ENCODE measurements around the gene SAYSD1. TPM values are rescaled to one million over a fixed set of nuclear protein-coding genes. Genes with fewer than 3 reads are reported as not detected.

Gene SAYSD1
- total RNA-seq, 2 donors from 2014 or later, result 12.9 to 15.5 TPM

- Histone ChIP-seq H3K9me3 (no peaks in the 10 kb centered on the region), H3K4me1 (no peaks in the 10 kb centered on the region), H3K4me3 (no peak overlapping the region), H3K9ac (ENCODE audit: low read depth in 2 of 2, low read length in 2 of 2) (no peak overlapping the region), H3K27me3 (no peaks in the 10 kb centered on the region), H3K27ac (no peak overlapping the region), H3K36me3 (no peaks in the 10 kb centered on the region)
- no peak for DNase-seq
- TF ChIP-seq CTCF (IDR thresholded peaks at IDR 0.05), result no peak
- intact Hi-C loops (cut with DNase I), result no loop called here
Observed at GRCh38 chr6:39090036-39090435, 24.9 kb downstream of the SAYSD1 start.

- no peak for DNase-seq
- TF ChIP-seq CTCF (IDR thresholded peaks at IDR 0.05), result no peak
- Histone ChIP-seq H3K4me1 (no peaks in the 10 kb centered on the region), H3K36me3 (no peaks in the 10 kb centered on the region), H3K27me3 (no peaks in the 10 kb centered on the region), H3K9me3 (no peaks in the 10 kb centered on the region), H3K27ac (no peak overlapping the region), H3K4me3 (no peak overlapping the region), H3K9ac (ENCODE audit: low read depth in 2 of 2, low read length in 2 of 2) (no peak overlapping the region)
- intact Hi-C loops (cut with DNase I), result no loop called here
Observed at GRCh38 chr6:39088331-39088730, 26.7 kb downstream of the SAYSD1 start.

- no peak for TF ChIP-seq CTCF (IDR thresholded peaks at IDR 0.05)
- Histone ChIP-seq H3K27me3 (no peaks in the 10 kb centered on the region), H3K9me3 (no peaks in the 10 kb centered on the region), H3K36me3 (no peaks in the 10 kb centered on the region), H3K4me3 (no peak overlapping the region), H3K4me1 (no peaks in the 10 kb centered on the region), H3K27ac (no peak overlapping the region), H3K9ac (ENCODE audit: low read depth in 2 of 2, low read length in 2 of 2) (no peak overlapping the region)
- no peak for DNase-seq
- intact Hi-C loops (cut with DNase I), result no loop called here
Observed at GRCh38 chr6:39087197-39087596, 27.8 kb downstream of the SAYSD1 start.

DNA sequence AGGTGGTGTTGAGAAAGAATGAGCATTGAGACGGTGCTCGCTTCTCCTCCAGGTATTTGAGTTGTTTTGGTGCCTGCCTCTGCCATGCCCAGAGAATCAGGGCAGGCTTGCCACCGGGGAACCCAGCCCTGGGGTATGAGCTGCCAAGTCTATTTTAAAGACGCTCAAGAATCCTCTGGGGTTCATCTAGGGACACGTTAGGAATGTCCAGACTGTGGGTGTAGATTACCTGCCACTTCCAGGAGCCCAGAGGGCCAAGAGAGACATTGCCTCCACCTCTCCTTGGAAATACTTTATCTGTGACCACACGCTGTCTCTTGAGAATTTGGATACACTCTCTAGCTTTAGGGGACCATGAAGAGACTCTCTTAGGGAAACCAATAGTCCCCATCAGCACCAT is 28.3 kb downstream of the SAYSD1 start:
- intact Hi-C loops (cut with DNase I), result no loop called here
- H3K36me3 ChIP-seq, result no peaks in the 10 kb centered on the region
- H3K27me3 ChIP-seq, result no peaks in the 10 kb centered on the region
- H3K9me3 ChIP-seq, result no peaks in the 10 kb centered on the region
- TF ChIP-seq CTCF (IDR thresholded peaks at IDR 0.05), result no peak
- no peak overlapping the region for H3K9ac ChIP-seq (ENCODE audit: low read depth in 2 of 2, low read length in 2 of 2)
- H3K27ac ChIP-seq, result no peak overlapping the region
- DNase-seq, result no peak
- H3K4me1 ChIP-seq, result no peaks in the 10 kb centered on the region
- H3K4me3 ChIP-seq, result no peak overlapping the region

- no peak for TF ChIP-seq CTCF (IDR thresholded peaks at IDR 0.05)
- Histone ChIP-seq H3K27ac (no peak overlapping the region), H3K4me1 (no peaks in the 10 kb centered on the region), H3K4me3 (no peak overlapping the region), H3K27me3 (no peaks in the 10 kb centered on the region), H3K9ac (ENCODE audit: low read depth in 2 of 2, low read length in 2 of 2) (no peak overlapping the region), H3K9me3 (no peaks in the 10 kb centered on the region), H3K36me3 (no peaks in the 10 kb centered on the region)
- no peak for DNase-seq
- intact Hi-C loops (cut with DNase I), result no loop called here
Observed at GRCh38 chr6:39086294-39086693, 28.7 kb downstream of the SAYSD1 start.

Data from colonic mucosa (tissue), 4 donors.